HepG2 (cell line): ENCODE measurements around the gene DROSHA. TPM values are rescaled to one million over a fixed set of nuclear protein-coding genes. Genes with fewer than 3 reads are reported as not detected.

Experiments used
- ATAC-seq: fragments of 200-7000 bp; cut with Tn5 transposase; 3 replicates; pipeline ENCODE4 v1.9.1; 2020; ENCODE audit warnings: mild to moderate bottlenecking, moderate library complexity
- BruUV-seq: library from RNA; stranded (reverse); fragments of 400-500 nt; replicated peaks from 2 replicates; lab custom pipeline; 2021; lab: Mats Ljungman, UMichigan
- CTCF ChIA-PET: fragments of 300-600 bp; formaldehyde crosslinking; extraction: SDS; loops from one replicate; lab custom pipeline; 2021; ENCODE audit warnings: low total read pairs, inconsistent platforms, low intra/inter-chr PET ratio; lab: Yijun Ruan, JAX
- POLR2A ChIA-PET: fragments of 350-600 bp; sonication (Branson Sonifier 250); formaldehyde crosslinking; loops from one replicate; lab custom pipeline; 2020; ENCODE audit warnings: antibody characterized with exemption, inconsistent platforms; lab: Yijun Ruan, JAX
- DNase-seq: peaks from one replicate; pipeline ENCODE4 v3.0.0-alpha.2; 2015; ENCODE audit warnings: low spot score
- FAIRE-seq: peaks from 3 replicates; lab custom pipeline; 2011; peaks lifted over from hg19 to GRCh38; lab: Jason Lieb, UNC
- H2AFZ ChIP-seq: one replicate; pipeline ENCODE4 v1.6.1; 2011; ENCODE audit warnings: low read length, inconsistent platforms
- H3K27ac ChIP-seq: fragments of 300-600 bp; 3 replicates; pipeline ENCODE4 v1.8.0; 2011; ENCODE audit warnings: mixed run types, mild to moderate bottlenecking, mixed read lengths, low read length, inconsistent platforms; ENCODE audit not compliant: insufficient read depth; ENCODE audit errors: extremely low read length
- H3K27me3 ChIP-seq, 2 experiments: fragments of 200-600 bp in 1 of 2; 2 replicates in 1 of 2; 3 replicates in 1 of 2; pipeline versions ENCODE4 v1.6.0 to v1.8.0; 2011; ENCODE audit warnings: low read length in 2 of 2, mild to moderate bottlenecking in 2 of 2, moderate library complexity in 2 of 2, inconsistent platforms in 1 of 2; ENCODE audit not compliant: insufficient read depth in 2 of 2, control insufficient read depth in 1 of 2
- H3K36me3 ChIP-seq, 2 experiments: fragments of 200-600 bp in 1 of 2; replicated peaks in 1 of 2; 2 replicates in 1 of 2; 3 replicates in 1 of 2; pipeline versions ENCODE4 v1.5.1 to v1.8.0; 2011; ENCODE audit warnings: low read length in 2 of 2, inconsistent platforms in 1 of 2; ENCODE audit not compliant: insufficient read depth in 2 of 2, control insufficient read depth in 1 of 2
- H3K4me1 ChIP-seq: 2 replicates; pipeline ENCODE4 v1.5.1; 2012; ENCODE audit warnings: low read length, inconsistent platforms; ENCODE audit not compliant: insufficient read depth
- H3K4me2 ChIP-seq: 2 replicates; pipeline ENCODE4 v1.6.0; 2011; ENCODE audit warnings: low read depth, low read length, inconsistent platforms
- H3K4me3 ChIP-seq, 3 experiments: fragments of 200-600 bp in 1 of 3; sonication (generic), shearing (Covaris generic) in 1 of 3; replicated peaks in 1 of 3; 2 replicates each; pipeline ENCODE4 v1.5.1; 2011 to 2016; ENCODE audit warnings: low read length in 3 of 3, inconsistent platforms in 2 of 3, low read depth in 2 of 3, mild to moderate bottlenecking in 2 of 3, control low read depth in 1 of 3, mixed read lengths in 1 of 3; ENCODE audit not compliant: insufficient read depth in 1 of 3
- H3K79me2 ChIP-seq: one replicate; pipeline ENCODE4 v1.6.1; 2011; ENCODE audit warnings: low read length, inconsistent platforms; ENCODE audit not compliant: insufficient read depth
- H3K9ac ChIP-seq: 2 replicates; pipeline ENCODE4 v1.6.0; 2011; ENCODE audit warnings: mild to moderate bottlenecking, low read depth, low read length, inconsistent platforms; ENCODE audit not compliant: insufficient read depth
- H3K9me3 ChIP-seq: 2 replicates; pipeline ENCODE4 v1.5.1; 2012; ENCODE audit warnings: mild to moderate bottlenecking, low read length
- H4K20me1 ChIP-seq: 2 replicates; pipeline ENCODE4 v1.6.0; 2011; ENCODE audit warnings: inconsistent platforms, mild to moderate bottlenecking, low read length, moderate library complexity; ENCODE audit not compliant: insufficient read depth
- EP300 ChIP-seq, 3 experiments: sonication (generic) in 1 of 3; formaldehyde crosslinking in 1 of 3; IDR thresholded peaks; 2 replicates each; pipeline versions ENCODE4 v1.5.1 to v1.6.1; 2011 to 2020; ENCODE audit warnings: low read depth in 2 of 3, low read length in 2 of 3, borderline replicate concordance in 1 of 3, improper control_type of control experiment in 1 of 3, mild to moderate bottlenecking in 1 of 3, missing genetic modification reagents in 1 of 3, moderate library complexity in 1 of 3
- FOXA1 ChIP-seq, 2 experiments: fragments of 450-650 bp in 1 of 2; sonication (generic) in 1 of 2; formaldehyde crosslinking in 1 of 2; IDR thresholded peaks; 2 replicates each; pipeline versions ENCODE4 v1.4.0 to v1.6.1; 2016 to 2020; ENCODE audit warnings: missing genetic modification reagents in 1 of 2
- IKZF1 ChIP-seq: fragments of 450-650 bp; IDR thresholded peaks from 2 replicates; pipeline ENCODE4 v1.7.1; 2016
- RAD21 ChIP-seq: fragments of 450-650 bp; formaldehyde crosslinking; IDR thresholded peaks from 2 replicates; pipeline ENCODE4 v1.5.0; 2020; ENCODE audit warnings: mild to moderate bottlenecking
- ZKSCAN8 ChIP-seq: IDR thresholded peaks from 2 replicates; pipeline ENCODE4 v1.6.1; 2016; ENCODE audit warnings: borderline replicate concordance, missing genetic modification reagents, missing compliant biosample characterization
- ZNF543 ChIP-seq: sonication (generic); formaldehyde crosslinking; IDR thresholded peaks from 2 replicates; pipeline ENCODE4 v1.4.0; 2020; ENCODE audit warnings: mild to moderate bottlenecking, missing genetic modification reagents
- ZNF567 ChIP-seq: sonication (generic); formaldehyde crosslinking; IDR thresholded peaks from 2 replicates; pipeline ENCODE4 v1.8.1; 2023; ENCODE audit warnings: mild to moderate bottlenecking, missing genetic modification reagents, borderline replicate concordance
- ZNF724P ChIP-seq: sonication (generic); formaldehyde crosslinking; IDR thresholded peaks from 2 replicates; pipeline ENCODE4 v1.8.0; 2022; ENCODE audit warnings: missing genetic modification reagents, borderline replicate concordance
- WGBS: methylation state at CpG from one replicate; pipeline ENCODE4 v1.1.6; 2017; ENCODE audit warnings: low lambda C conversion rate; 5-methylcytosine and 5-hydroxymethylcytosine counted together
- in situ Hi-C: cut with HindIII; loops from 2 replicates; pipeline ENCODE4 v1.10.0; 2017; ENCODE audit warnings: low pct_unique_long_range_greater_than_20kb; ENCODE audit not compliant: extremely low pct_ligation_motif_present
- intact Hi-C: fragments of 100-400 bp; cut with micrococcal nuclease; formaldehyde crosslinking; loops from one replicate; pipeline ENCODE4 v1.10.0; 2022; ENCODE audit not compliant: unreplicated experiment
- polyA plus RNA-seq, 8 experiments: library from polyadenylated mRNA; depleted of rRNA in 3 of 8; stranded (reverse) in 7 of 8; unstranded in 1 of 8; fragments of >200 nt; fragmentation: Illumina TruSeq in 4 of 8; extraction: Trizol in 4 of 8; gene quantifications; 2 replicates each; pipeline versions ENCODE4 v1.2.1 to v1.2.3, GENCODE V29; 2011 to 2016; ENCODE audit warnings: low read depth in 4 of 8, missing spikeins in 1 of 8, mixed read lengths in 1 of 8; ENCODE audit not compliant: insufficient read depth in 1 of 8
- total RNA-seq, 5 experiments: library from RNA; depleted of rRNA; stranded (reverse); fragments of >200 nt; fragmentation: Illumina TruSeq; extraction: Trizol; gene quantifications; 2 replicates each; pipeline ENCODE4 v1.2.3, GENCODE V29; 2016; ENCODE audit warnings: low read depth in 1 of 5
- TF ChIP-seq, protein P1 (sequence below): fragments of 450-650 bp; IDR thresholded peaks from 2 replicates; pipeline ENCODE4 v1.6.1; 2016
- TF ChIP-seq, protein P2 (sequence below): sonication (generic); formaldehyde crosslinking; IDR thresholded peaks from 2 replicates; pipeline ENCODE4 v1.5.1; 2020; ENCODE audit warnings: mild to moderate bottlenecking, missing genetic modification reagents

Gene DROSHA
- total and polyA plus RNA-seq, 2 of the 13 experiments (the other 11 are each of a cell fraction or from before 2014, with no cell fraction given): 22.3 to 29.4 TPM

DNA sequence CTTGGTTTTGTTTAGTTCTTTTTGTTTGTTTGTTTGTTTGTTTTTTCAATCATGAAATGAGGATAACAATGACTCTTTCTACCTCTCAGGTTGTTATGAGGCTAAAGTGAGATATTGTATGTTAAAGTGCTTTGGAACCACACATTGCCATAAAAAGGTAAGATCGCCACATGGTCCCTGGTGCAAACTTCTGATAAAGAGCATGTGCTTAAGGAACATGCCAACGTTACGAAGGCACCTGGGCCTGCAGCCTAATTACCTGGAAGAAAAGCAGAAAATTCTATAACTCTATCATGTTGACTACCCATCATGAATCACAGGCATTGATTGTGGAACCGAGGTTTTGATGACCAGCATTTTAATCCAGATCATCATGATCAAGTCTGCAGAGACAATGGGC, 151.8 kb downstream of the DROSHA start:
- H2AFZ ChIP-seq: no peak overlapping the region
- in situ Hi-C loops: no loop called here
- H3K27me3 ChIP-seq: peaks cover 3 to 27% of the 10 kb centered on the region in 2 experiments; a peak in 3 of 5 replicates
- ATAC-seq (no peak), DNase-seq (no peak), FAIRE-seq (no peak)
- TF ChIP-seq RAD21: no peak
- TF ChIP-seq, protein P1, sequence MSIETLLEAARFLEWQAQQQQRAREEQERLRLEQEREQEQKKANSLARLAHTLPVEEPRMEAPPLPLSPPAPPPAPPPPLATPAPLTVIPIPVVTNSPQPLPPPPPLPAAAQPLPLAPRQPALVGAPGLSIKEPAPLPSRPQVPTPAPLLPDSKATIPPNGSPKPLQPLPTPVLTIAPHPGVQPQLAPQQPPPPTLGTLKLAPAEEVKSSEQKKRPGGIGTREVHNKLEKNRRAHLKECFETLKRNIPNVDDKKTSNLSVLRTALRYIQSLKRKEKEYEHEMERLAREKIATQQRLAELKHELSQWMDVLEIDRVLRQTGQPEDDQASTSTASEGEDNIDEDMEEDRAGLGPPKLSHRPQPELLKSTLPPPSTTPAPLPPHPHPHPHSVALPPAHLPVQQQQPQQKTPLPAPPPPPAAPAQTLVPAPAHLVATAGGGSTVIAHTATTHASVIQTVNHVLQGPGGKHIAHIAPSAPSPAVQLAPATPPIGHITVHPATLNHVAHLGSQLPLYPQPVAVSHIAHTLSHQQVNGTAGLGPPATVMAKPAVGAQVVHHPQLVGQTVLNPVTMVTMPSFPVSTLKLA: peak; percentile 14; the same call in 1 of the 2 replicates
- no peak for TF ChIP-seq ZNF567 (CRISPR knock-in tag)
- ChIA-PET POLR2A (no interaction called here), CTCF (no interaction called here)
- BruUV-seq: no TSS peak
- no peaks in the 10 kb centered on the region for H4K20me1 ChIP-seq
- H3K36me3 ChIP-seq: no peaks in the 10 kb centered on the region
- intact Hi-C loops: no loop called here
- H3K79me2 ChIP-seq: no peaks in the 10 kb centered on the region
- no peaks in the 10 kb centered on the region for H3K4me1 ChIP-seq
- WGBS: 48% methylated on average over 4 of the region's 4 CpGs
- H3K4me2 ChIP-seq: no peak overlapping the region
- H3K4me3 ChIP-seq: no peak overlapping the region
- no peak overlapping the region for H3K27ac ChIP-seq
- H3K9me3 ChIP-seq: no peaks in the 10 kb centered on the region
- H3K9ac ChIP-seq: no peak overlapping the region

DNA sequence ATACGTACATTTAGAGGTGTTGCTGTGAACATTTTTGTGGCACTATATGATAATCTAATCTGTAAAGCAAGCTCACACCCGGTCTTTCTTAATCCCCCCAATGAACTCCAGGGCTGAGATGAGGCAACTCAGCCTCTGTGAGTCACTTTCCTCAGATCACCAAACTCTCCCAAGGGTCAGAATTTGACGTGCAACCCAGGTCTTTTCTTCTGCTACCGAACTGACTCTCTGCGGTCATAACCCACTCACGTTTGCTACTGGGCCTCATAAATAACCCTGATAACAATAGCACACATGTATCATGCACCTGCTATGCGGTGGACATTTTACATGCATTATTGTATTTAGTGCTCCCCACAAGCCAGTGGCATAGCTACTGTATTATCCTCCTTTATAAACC, 153.1 kb downstream of the DROSHA start:
- DNase-seq: no peak
- FAIRE-seq: no peak
- Histone ChIP-seq H3K4me3 (no peak overlapping the region), H3K79me2 (no peaks in the 10 kb centered on the region), H4K20me1 (no peaks in the 10 kb centered on the region), H3K4me1 (no peaks in the 10 kb centered on the region), H3K27me3 (peaks cover 1 to 24% of the 10 kb centered on the region in 2 experiments; a peak in 3 of 5 replicates), H3K27ac (no peak overlapping the region), H3K9me3 (no peaks in the 10 kb centered on the region), H3K36me3 (no peaks in the 10 kb centered on the region), H3K4me2 (no peak overlapping the region), H2AFZ (no peak overlapping the region), H3K9ac (no peak overlapping the region)
- BruUV-seq: no TSS peak
- 35% methylated on average over 7 of the region's 7 CpGs for WGBS
- ChIA-PET CTCF (no interaction called here), POLR2A (no interaction called here)
- no peak for ATAC-seq
- in situ Hi-C loops: no loop called here
- TF ChIP-seq, protein P2, sequence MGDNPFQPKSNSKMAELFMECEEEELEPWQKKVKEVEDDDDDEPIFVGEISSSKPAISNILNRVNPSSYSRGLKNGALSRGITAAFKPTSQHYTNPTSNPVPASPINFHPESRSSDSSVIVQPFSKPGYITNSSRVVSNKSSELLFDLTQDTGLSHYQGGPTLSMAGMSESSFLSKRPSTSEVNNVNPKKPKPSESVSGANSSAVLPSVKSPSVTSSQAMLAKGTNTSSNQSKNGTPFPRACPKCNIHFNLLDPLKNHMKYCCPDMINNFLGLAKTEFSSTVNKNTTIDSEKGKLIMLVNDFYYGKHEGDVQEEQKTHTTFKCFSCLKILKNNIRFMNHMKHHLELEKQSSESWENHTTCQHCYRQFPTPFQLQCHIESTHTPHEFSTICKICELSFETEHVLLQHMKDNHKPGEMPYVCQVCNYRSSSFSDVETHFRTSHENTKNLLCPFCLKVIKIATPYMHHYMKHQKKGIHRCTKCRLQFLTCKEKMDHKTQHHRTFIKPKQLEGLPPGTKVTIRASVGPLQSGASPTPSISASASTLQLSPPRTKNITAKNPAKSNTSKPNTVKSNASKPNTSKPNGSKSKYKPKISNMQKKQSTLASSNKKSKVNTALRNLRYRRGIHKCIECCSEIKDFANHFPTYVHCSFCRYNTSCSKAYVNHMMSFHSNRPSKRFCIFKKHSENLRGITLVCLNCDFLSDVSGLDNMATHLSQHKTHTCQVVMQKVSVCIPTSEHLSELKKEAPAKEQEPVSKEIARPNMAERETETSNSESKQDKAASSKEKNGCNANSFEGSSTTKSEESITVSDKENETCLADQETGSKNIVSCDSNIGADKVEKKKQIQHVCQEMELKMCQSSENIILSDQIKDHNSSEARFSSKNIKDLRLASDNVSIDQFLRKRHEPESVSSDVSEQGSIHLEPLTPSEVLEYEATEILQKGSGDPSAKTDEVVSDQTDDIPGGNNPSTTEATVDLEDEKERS (CRISPR knock-in tag): no peak
- TF ChIP-seq ZKSCAN8 (CRISPR knock-in tag) (no peak), ZNF543 (CRISPR knock-in tag) (no peak), IKZF1 (no peak), FOXA1 (IDR thresholded peaks at IDR 0.05) (no peak), FOXA1 (CRISPR knock-in tag; IDR thresholded peaks at IDR 0.05) (no peak), ZNF724P (CRISPR knock-in tag) (no peak), EP300 (IDR thresholded peaks at IDR 0.05; ENCODE audit: low read depth in 2 of 2, low read length in 2 of 2) (no peak), EP300 (CRISPR knock-in tag; IDR thresholded peaks at IDR 0.05; ENCODE audit: borderline replicate concordance) (no peak)
- intact Hi-C loops: no loop called here
